Erythroblast (primary cell): ENCODE data around the gene SHTN1.

Experiments
- GATA1 ChIP-seq: IDR thresholded peaks from 2 replicates; pipeline ENCODE4 v1.6.1; 2011; ENCODE audit warnings: low read depth, mild to moderate bottlenecking, control low read depth, low read length, moderate library complexity
- POLR2A ChIP-seq: IDR thresholded peaks from 2 replicates; pipeline ENCODE4 v1.6.1; 2011; ENCODE audit warnings: mild to moderate bottlenecking, low read length

- TF ChIP-seq POLR2A = no peak
- no peak for TF ChIP-seq GATA1
These were observed 168.0 kb downstream of the SHTN1 start for GRCh38 chr10:116836902-116837523.
